Activated naive CD4-positive, alpha-beta T cell treated with anti-CD3 and anti-CD28 coated beads, Interleukin-2, amount 10 ng/mL, durations not matched to agents 7 days and 5 days (primary cell): Measurements from ENCODE around the gene ACTL6B.
"Not testable (repeated sequence)": the region's sequence is repeated elsewhere in the genome, so short reads cannot be mapped to it uniquely, and the experiment has no call there.

Experiments
- CTCF ChIA-PET: fragments of 350-600 bp; sonication (Branson Sonifier 250); formaldehyde crosslinking; loops from one replicate; lab custom pipeline; 2021; ENCODE audit warnings: antibody characterized with exemption; lab: Charles Lee
- DNase-seq: peaks from one replicate; pipeline ENCODE4 v3.0.0-alpha.2; 2020
- H3K27ac Mint-ChIP-seq: one replicate; pipeline ENCODE4 v1.8.0; 2021; ENCODE audit warnings: mild to moderate bottlenecking, moderate library complexity, mixed read lengths
- H3K27me3 Mint-ChIP-seq: one replicate; pipeline ENCODE4 v1.8.0; 2021; ENCODE audit warnings: mild to moderate bottlenecking, mixed read lengths
- H3K36me3 Mint-ChIP-seq: one replicate; pipeline ENCODE4 v1.8.0; 2021; ENCODE audit warnings: mixed read lengths
- H3K4me1 Mint-ChIP-seq: one replicate; pipeline ENCODE4 v1.8.0; 2021; ENCODE audit warnings: mixed read lengths
- H3K4me3 Mint-ChIP-seq: one replicate; pipeline ENCODE4 v1.8.0; 2021; ENCODE audit warnings: mild to moderate bottlenecking, moderate library complexity, mixed read lengths
- H3K9me3 Mint-ChIP-seq: one replicate; pipeline ENCODE4 v1.8.0; 2021; ENCODE audit warnings: mixed read lengths

ACTL6B gene

GRCh38 chr7:100671353-100672327, 15.4 kb upstream of the ACTL6B start:
- Mint-ChIP-seq H3K27me3 (peaks cover 34% of the 10 kb centered on the region), H3K4me3 (no peak overlapping the region), H3K4me1 (peaks cover 13% of the 10 kb centered on the region), H3K27ac (no peak overlapping the region), H3K9me3 (no peaks in the 10 kb centered on the region), H3K36me3 (peaks cover 12% of the 10 kb centered on the region)
- no peak for DNase-seq
- CTCF ChIA-PET, result interaction anchor here (1.0 kb wide), 1 partner anchor 37 kb away, joined by 3 read pairs; no protein-coding TSS in a partner anchor

GRCh38 chr7:100670074-100670473, 13.8 kb upstream of the ACTL6B start:
- DNase-seq, result no peak
- Mint-ChIP-seq H3K9me3 (no peaks in the 10 kb centered on the region), H3K27me3 (peaks cover 49% of the 10 kb centered on the region), H3K4me3 (no peak overlapping the region), H3K4me1 (peaks cover 9% of the 10 kb centered on the region), H3K36me3 (peaks cover 6% of the 10 kb centered on the region), H3K27ac (no peak overlapping the region)
- CTCF ChIA-PET, result interaction anchor here (0.6 kb wide), 2 partner anchors 30 to 397 kb away, joined by 3 to 4 read pairs; no protein-coding TSS in a partner anchor

GRCh38 chr7:100669106-100669505, 12.9 kb upstream of the ACTL6B start:
- CTCF ChIA-PET, H3K36me3 Mint-ChIP-seq, H3K4me1 Mint-ChIP-seq, DNase-seq, H3K4me3 Mint-ChIP-seq, H3K9me3 Mint-ChIP-seq, H3K27ac Mint-ChIP-seq: not testable (repeated sequence)
- peaks cover 49% of the 10 kb centered on the region for H3K27me3 Mint-ChIP-seq

- Mint-ChIP-seq H3K36me3 (no peaks in the 10 kb centered on the region), H3K27me3 (peaks cover 48% of the 10 kb centered on the region), H3K4me1 (peaks cover 6% of the 10 kb centered on the region), H3K27ac (no peak overlapping the region), H3K9me3 (no peaks in the 10 kb centered on the region), H3K4me3 (no peak overlapping the region)
- CTCF ChIA-PET, result interaction anchor here (0.6 kb wide), 1 partner anchor 185 kb away, joined by 4 read pairs; no protein-coding TSS in a partner anchor
- DNase-seq, result no peak
Measured at GRCh38 chr7:100668069-100668449, 11.8 kb upstream of the ACTL6B start.

- no peak overlapping the region for H3K27ac Mint-ChIP-seq
- H3K9me3 Mint-ChIP-seq, result no peaks in the 10 kb centered on the region
- H3K27me3 Mint-ChIP-seq, result peaks cover 52% of the 10 kb centered on the region
- peaks cover under 1% of the 10 kb centered on the region for H3K4me1 Mint-ChIP-seq
- DNase-seq, result no peak
- H3K36me3 Mint-ChIP-seq, result no peaks in the 10 kb centered on the region
- CTCF ChIA-PET, result interaction anchor here (0.6 kb wide), 1 partner anchor 185 kb away, joined by 4 read pairs; no protein-coding TSS in a partner anchor
- no peak overlapping the region for H3K4me3 Mint-ChIP-seq
Measured at GRCh38 chr7:100667331-100668068, 11.3 kb upstream of the ACTL6B start.

- CTCF ChIA-PET, result interaction anchor here (1.3 kb wide), 1 partner anchor 27 kb away, joined by 4 read pairs; no protein-coding TSS in a partner anchor
- no peak overlapping the region for H3K4me3 Mint-ChIP-seq
- H3K4me1 Mint-ChIP-seq, result no peaks in the 10 kb centered on the region
- H3K27me3 Mint-ChIP-seq, result peaks cover 67% of the 10 kb centered on the region
- no peak for DNase-seq
- H3K9me3 Mint-ChIP-seq, result no peaks in the 10 kb centered on the region
- no peak overlapping the region for H3K27ac Mint-ChIP-seq
- H3K36me3 Mint-ChIP-seq, result no peaks in the 10 kb centered on the region
Measured at GRCh38 chr7:100665168-100665726, 9.0 kb upstream of the ACTL6B start.

GRCh38 chr7:100662194-100662776, 6.0 kb upstream of the ACTL6B start:
- not testable (repeated sequence) for H3K9me3 Mint-ChIP-seq, H3K27ac Mint-ChIP-seq, H3K36me3 Mint-ChIP-seq, H3K4me3 Mint-ChIP-seq, H3K4me1 Mint-ChIP-seq, DNase-seq
- H3K27me3 Mint-ChIP-seq, result peaks cover 77% of the 10 kb centered on the region
- CTCF ChIA-PET, result interaction anchor here (0.6 kb wide), 1 partner anchor 15 kb away, joined by 3 read pairs; no protein-coding TSS in a partner anchor

- Mint-ChIP-seq H3K9me3 (no peaks in the 10 kb centered on the region), H3K36me3 (no peaks in the 10 kb centered on the region), H3K27me3 (peaks cover 69% of the 10 kb centered on the region), H3K4me1 (no peaks in the 10 kb centered on the region), H3K27ac (no peak overlapping the region), H3K4me3 (no peak overlapping the region)
- CTCF ChIA-PET, result interaction anchor here (0.6 kb wide), 1 partner anchor 1009 kb away, joined by 3 read pairs; no protein-coding TSS in a partner anchor
- no peak for DNase-seq
Measured at GRCh38 chr7:100654908-100655831, 1.1 kb downstream of the ACTL6B start.

- CTCF ChIA-PET, result interaction anchor here (1.8 kb wide), 1 partner anchor 16 kb away, joined by 4 read pairs; no protein-coding TSS in a partner anchor
- Mint-ChIP-seq H3K27me3 (peaks cover 71% of the 10 kb centered on the region), H3K27ac (no peak overlapping the region), H3K9me3 (no peaks in the 10 kb centered on the region), H3K4me1 (no peaks in the 10 kb centered on the region), H3K4me3 (no peak overlapping the region), H3K36me3 (no peaks in the 10 kb centered on the region)
- no peak for DNase-seq
Measured at GRCh38 chr7:100649826-100650565, 6.3 kb downstream of the ACTL6B start.

- no peaks in the 10 kb centered on the region for H3K36me3 Mint-ChIP-seq
- peaks cover 37% of the 10 kb centered on the region for H3K27me3 Mint-ChIP-seq
- no peak overlapping the region for H3K4me3 Mint-ChIP-seq
- CTCF ChIA-PET, result interaction anchor here (0.7 to 1.2 kb wide), 2 partner anchors 8 to 10 kb away, joined by 3 read pairs; no protein-coding TSS in a partner anchor
- no peaks in the 10 kb centered on the region for H3K9me3 Mint-ChIP-seq
- no peak overlapping the region for H3K27ac Mint-ChIP-seq
- peak; percentile 58 for DNase-seq
- H3K4me1 Mint-ChIP-seq, result no peaks in the 10 kb centered on the region
Measured at GRCh38 chr7:100642534-100642907, 13.7 kb downstream of the ACTL6B start.

GRCh38 chr7:100641860-100642533, 14.3 kb downstream of the ACTL6B start:
- Mint-ChIP-seq H3K4me1 (no peaks in the 10 kb centered on the region), H3K9me3 (no peaks in the 10 kb centered on the region), H3K4me3 (no peak overlapping the region), H3K27ac (no peak overlapping the region), H3K27me3 (peaks cover 32% of the 10 kb centered on the region), H3K36me3 (no peaks in the 10 kb centered on the region)
- DNase-seq, result no peak
- CTCF ChIA-PET, result interaction anchor here (0.7 to 1.2 kb wide), 2 partner anchors 8 to 9 kb away, joined by 3 read pairs; no protein-coding TSS in a partner anchor

GRCh38 chr7:100641463-100641859, 14.8 kb downstream of the ACTL6B start, which contains the start of gene TFR2:
TFR2 (minus strand) TSS chr7:100641552; CDS start chr7:100641509, 43 bp downstream.
- Mint-ChIP-seq H3K4me1 (no peaks in the 10 kb centered on the region), H3K27me3 (peaks cover 27% of the 10 kb centered on the region), H3K4me3 (no peak within 1 kb of the TSS), H3K36me3 (no peaks in the 10 kb centered on the region), H3K27ac (no peak within 1 kb of the TSS), H3K9me3 (no peaks in the 10 kb centered on the region)
- no peak for DNase-seq
- CTCF ChIA-PET, result no interaction called here
